Upper lobe of right lung (tissue), 1 donor: ENCODE data around the gene PRDM9. TPM values are rescaled to one million over a fixed set of nuclear protein-coding genes. Genes with fewer than 3 reads are reported as not detected.

Experiments used
- ATAC-seq: fragments of 200-7000 bp; cut with Tn5 transposase; one replicate; pipeline ENCODE4 v1.9.1; 2020; ENCODE audit warnings: mild to moderate bottlenecking, moderate library complexity
- DNase-seq: peaks from one replicate; pipeline ENCODE4 v3.0.0-alpha.2; 2020
- H3K27ac ChIP-seq: fragments of 200-600 bp; one replicate; pipeline ENCODE4 v1.8.0; 2022
- H3K27me3 ChIP-seq: fragments of 200-600 bp; one replicate; pipeline ENCODE4 v1.8.0; 2022; ENCODE audit warnings: mild to moderate bottlenecking
- H3K36me3 ChIP-seq: fragments of 200-600 bp; one replicate; pipeline ENCODE4 v1.8.0; 2022
- H3K4me1 ChIP-seq: fragments of 200-600 bp; one replicate; pipeline ENCODE4 v1.8.0; 2022
- H3K4me3 ChIP-seq: fragments of 200-600 bp; one replicate; pipeline ENCODE4 v1.8.0; 2022; ENCODE audit warnings: mild to moderate bottlenecking
- H3K9me3 ChIP-seq: fragments of 200-600 bp; one replicate; pipeline ENCODE4 v1.8.0; 2022
- CTCF ChIP-seq: fragments of 200-600 bp; IDR thresholded peaks from one replicate; pipeline ENCODE4 v1.8.0; 2022; ENCODE audit warnings: antibody characterized with exemption
- intact Hi-C: fragments of 100-400 bp; cut with DNase I; formaldehyde crosslinking; loops from one replicate; pipeline ENCODE4 v1.11.0; 2022
- total RNA-seq: library from RNA; stranded (reverse); fragmentation: NEBNext Ultra II Directional; extraction: Animal tissue kit (Norgen Biotek cat#: 25700); gene quantifications from one replicate; pipeline ENCODE4 v1.2.1, GENCODE V29; 2021
- donor health status: DM: no; HTN: yes; CAD: no; lungs with severe emphysema.

The PRDM9 gene
- total RNA-seq, 1 donor from 2014 or later: not detected

DNA sequence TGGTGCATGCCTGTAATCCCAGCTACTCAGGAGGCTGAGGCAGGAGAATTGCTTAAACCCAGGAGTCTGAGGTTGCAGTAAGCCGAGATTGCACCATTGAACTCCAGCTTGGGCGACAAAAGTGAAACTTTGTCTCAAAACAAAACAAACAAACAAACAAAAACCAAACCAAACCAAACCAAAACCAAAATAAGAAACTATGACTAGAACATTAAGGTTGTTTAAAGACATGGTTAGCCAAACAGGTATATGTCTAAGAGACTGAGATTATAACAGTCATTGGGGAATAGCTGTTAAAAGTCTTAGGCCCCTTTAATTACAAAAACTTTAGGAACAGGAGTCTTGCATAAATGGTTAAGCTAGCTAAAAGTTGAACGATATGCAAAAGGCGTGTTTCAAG is 63.6 kb downstream of the PRDM9 start:
- Histone ChIP-seq H3K4me3 (no peak overlapping the region), H3K36me3 (no peaks in the 10 kb centered on the region), H3K4me1 (no peaks in the 10 kb centered on the region), H3K27ac (no peak overlapping the region), H3K27me3 (no peaks in the 10 kb centered on the region), H3K9me3 (no peaks in the 10 kb centered on the region)
- TF ChIP-seq CTCF: no peak
- DNase-seq (no peak), ATAC-seq (no peak)
- intact Hi-C loops: no loop called here
